Endodermal cell (in vitro differentiated cells): ENCODE measurements around the gene RREB1. TPM values are rescaled to one million over a fixed set of nuclear protein-coding genes. Genes with fewer than 3 reads are reported as not detected.
"Not testable (repeated sequence)": the region's sequence is repeated elsewhere in the genome, so short reads cannot be mapped to it uniquely, and the experiment has no call there.

ENCODE experiments used
- DNase-seq: peaks from one replicate; pipeline ENCODE4 v3.0.0-alpha.2; 2017
- H3K27ac ChIP-seq: 2 replicates; pipeline ENCODE4 v1.5.1; 2013; ENCODE audit warnings: mild to moderate bottlenecking, low read depth, low read length, moderate library complexity
- H3K27me3 ChIP-seq: 2 replicates; pipeline ENCODE4 v1.6.1; 2013; ENCODE audit warnings: mild to moderate bottlenecking, low read length, moderate library complexity; ENCODE audit not compliant: insufficient read depth, control insufficient read depth, poor library complexity, severe bottlenecking
- H3K36me3 ChIP-seq: 2 replicates; pipeline ENCODE4 v1.7.0; 2013; ENCODE audit warnings: mild to moderate bottlenecking, low read length, moderate library complexity; ENCODE audit not compliant: control insufficient read depth, insufficient read depth
- H3K4me1 ChIP-seq: one replicate; pipeline ENCODE4 v1.7.0; 2013; ENCODE audit warnings: low read length; ENCODE audit not compliant: control insufficient read depth, insufficient read depth
- H3K4me3 ChIP-seq: 2 replicates; pipeline ENCODE4 v1.5.1; 2013; ENCODE audit warnings: mild to moderate bottlenecking, low read length, moderate library complexity
- H3K9ac ChIP-seq: 2 replicates; pipeline ENCODE4 v1.6.1; 2013; ENCODE audit warnings: mild to moderate bottlenecking, low read length, moderate library complexity; ENCODE audit not compliant: poor library complexity, severe bottlenecking; ENCODE audit errors: extremely low read depth
- H3K9me3 ChIP-seq: 2 replicates; pipeline ENCODE4 v1.6.1; 2013; ENCODE audit warnings: mild to moderate bottlenecking, low read length, moderate library complexity; ENCODE audit not compliant: control insufficient read depth
- H3K27ac Mint-ChIP-seq: 2 replicates; pipeline ENCODE4 v1.8.0; 2020; ENCODE audit warnings: mixed read lengths
- H3K27me3 Mint-ChIP-seq: 2 replicates; pipeline ENCODE4 v1.8.0; 2021; ENCODE audit warnings: mild to moderate bottlenecking, mixed read lengths; ENCODE audit not compliant: insufficient read depth
- H3K36me3 Mint-ChIP-seq: 2 replicates; pipeline ENCODE4 v1.8.0; 2020; ENCODE audit warnings: low read depth, mixed read lengths
- H3K4me1 Mint-ChIP-seq: 2 replicates; pipeline ENCODE4 v1.8.0; 2020; ENCODE audit warnings: mixed read lengths
- H3K4me3 Mint-ChIP-seq: 2 replicates; pipeline ENCODE4 v1.8.0; 2020; ENCODE audit warnings: mild to moderate bottlenecking, moderate library complexity, mixed read lengths
- H3K9me3 Mint-ChIP-seq: 2 replicates; pipeline ENCODE4 v1.8.0; 2020; ENCODE audit warnings: mild to moderate bottlenecking, mixed read lengths
- CTCF ChIP-seq: fragments of 200-600 bp; sonication (generic); conservative IDR thresholded peaks from 2 replicates; pipeline ENCODE4 v1.5.0; 2021; ENCODE audit warnings: antibody characterized with exemption, mild to moderate bottlenecking
- WGBS, 2 experiments: methylation state at CpG; one replicate each; pipeline versions ENCODE4 v1.1.5 to v1.1.7; 2013; ENCODE audit warnings: missing lambda C conversion rate in 2 of 2, mixed read lengths in 1 of 2; ENCODE audit not compliant: insufficient coverage in 1 of 2, insufficient read length in 1 of 2; 5-methylcytosine and 5-hydroxymethylcytosine counted together
- total RNA-seq, 2 donors: library from RNA; stranded (reverse); fragmentation: NEBNext Ultra II Directional in 1 of 2; extraction: Animal tissue kit (Norgen Biotek cat#: 25700) in 1 of 2; gene quantifications; 2 replicates in 1 of 2; 3 replicates in 1 of 2; pipeline ENCODE4 v1.2.1, GENCODE V29; 2021

Gene RREB1
- total RNA-seq, 2 donors from 2014 or later, result 51.2 to 64.3 TPM

GRCh38 chr6:7154341-7155139, 46.8 kb downstream of the RREB1 start:
- H3K27ac Mint-ChIP-seq, result no peak overlapping the region
- TF ChIP-seq CTCF, result no peak
- Histone ChIP-seq H3K27me3 (no peaks in the 10 kb centered on the region), H3K27ac (no peak overlapping the region), H3K4me3 (no peak overlapping the region), H3K9ac (no peak overlapping the region), H3K36me3 (peaks cover 10% of the 10 kb centered on the region), H3K4me1 (peaks cover 22% of the 10 kb centered on the region), H3K9me3 (no peaks in the 10 kb centered on the region)
- no peak overlapping the region for H3K4me3 Mint-ChIP-seq
- peaks cover 59% of the 10 kb centered on the region for H3K4me1 Mint-ChIP-seq
- DNase-seq, result no peak
- WGBS, 2 experiments, result 92 to 93% methylated on average over 5 to 13 of the region's 13 CpGs
- H3K9me3 Mint-ChIP-seq, result no peaks in the 10 kb centered on the region
- peaks cover 5% of the 10 kb centered on the region for H3K36me3 Mint-ChIP-seq
- no peaks in the 10 kb centered on the region for H3K27me3 Mint-ChIP-seq

- peaks cover 19% of the 10 kb centered on the region for H3K4me1 ChIP-seq
- no peak overlapping the region for H3K9ac ChIP-seq
- Mint-ChIP-seq H3K27ac (peak overlapping the region; percentile 85), H3K9me3 (no peaks in the 10 kb centered on the region), H3K36me3 (peaks cover 5% of the 10 kb centered on the region), H3K4me1 (peaks cover 59% of the 10 kb centered on the region), H3K4me3 (no peak overlapping the region), H3K27me3 (no peaks in the 10 kb centered on the region)
- peak; percentile 44 for DNase-seq
- no peak overlapping the region for H3K4me3 ChIP-seq
- peaks cover 10% of the 10 kb centered on the region for H3K36me3 ChIP-seq
- H3K27ac ChIP-seq, result no peak overlapping the region
- H3K9me3 ChIP-seq, result no peaks in the 10 kb centered on the region
- no peak for TF ChIP-seq CTCF
- WGBS, 2 experiments, result 70 to 71% methylated on average over 2 to 6 of the region's 7 CpGs
- H3K27me3 ChIP-seq, result no peaks in the 10 kb centered on the region
Observed at GRCh38 chr6:7155871-7156579, 48.3 kb downstream of the RREB1 start.

- H3K4me1 Mint-ChIP-seq, result peaks cover 58% of the 10 kb centered on the region
- no peak overlapping the region for H3K27ac ChIP-seq
- peak overlapping the region; percentile 85 for H3K27ac Mint-ChIP-seq
Observed at GRCh38 chr6:7156643-7157278, 49.0 kb downstream of the RREB1 start.

GRCh38 chr6:7157307-7157706, 49.5 kb downstream of the RREB1 start:
- not testable (repeated sequence) for H3K36me3 Mint-ChIP-seq, H3K9me3 Mint-ChIP-seq, H3K4me3 ChIP-seq, H3K9ac ChIP-seq, H3K27me3 ChIP-seq, H3K4me3 Mint-ChIP-seq, H3K27ac ChIP-seq, H3K27me3 Mint-ChIP-seq, DNase-seq, H3K9me3 ChIP-seq
- peak overlapping the region; percentile 83 for H3K27ac Mint-ChIP-seq
- peaks cover 14% of the 10 kb centered on the region for H3K4me1 ChIP-seq
- H3K4me1 Mint-ChIP-seq, result peaks cover 59% of the 10 kb centered on the region
- 91 to 93% methylated on average over 6 to 7 of the region's 7 CpGs for WGBS, 2 experiments
- H3K36me3 ChIP-seq, result peaks cover 10% of the 10 kb centered on the region

More at GRCh38 chr6:7156643-7157278, 49.0 kb downstream of the RREB1 start:
- Histone ChIP-seq H3K9ac (no peak overlapping the region), H3K27me3 (no peaks in the 10 kb centered on the region), H3K9me3 (no peaks in the 10 kb centered on the region), H3K4me3 (no peak overlapping the region), H3K36me3 (peaks cover 10% of the 10 kb centered on the region), H3K4me1 (peaks cover 14% of the 10 kb centered on the region)
- H3K9me3 Mint-ChIP-seq, result no peaks in the 10 kb centered on the region
- H3K27me3 Mint-ChIP-seq, result no peaks in the 10 kb centered on the region
- WGBS, 2 experiments, result 90 to 96% methylated on average over 8 to 11 of the region's 11 CpGs
- no peak for TF ChIP-seq CTCF
- peaks cover 5% of the 10 kb centered on the region for H3K36me3 Mint-ChIP-seq
- H3K4me3 Mint-ChIP-seq, result no peak overlapping the region
- peak; percentile 49 for DNase-seq
